ENCODE data around the gene MRPL43.

MRPL43 gene

GRCh38 chr10:100970914-100971811 lies 16.1 kb downstream of the MRPL43 start:
- TF ChIP-seq SIN3A (IDR thresholded peaks at IDR 0.05; ENCODE audit: borderline replicate concordance, insufficient read depth, low read length) (no peak), REST (IDR thresholded peaks at IDR 0.05; ENCODE audit: insufficient read depth in 1 of 2, low read depth in 2 of 2, low read length in 2 of 2) (no peak), FOXP2 (optimal IDR thresholded peaks at IDR 0.05; ENCODE audit: borderline replicate concordance, extremely low read depth, extremely low read length, insufficient read depth) (no peak), POLR2AphosphoS5 (IDR thresholded peaks at IDR 0.05; ENCODE audit: low read depth, low read length) (no peak), TAF1 (IDR thresholded peaks at IDR 0.05; ENCODE audit: borderline replicate concordance, insufficient read depth, low read length) (no peak)

DNA sequence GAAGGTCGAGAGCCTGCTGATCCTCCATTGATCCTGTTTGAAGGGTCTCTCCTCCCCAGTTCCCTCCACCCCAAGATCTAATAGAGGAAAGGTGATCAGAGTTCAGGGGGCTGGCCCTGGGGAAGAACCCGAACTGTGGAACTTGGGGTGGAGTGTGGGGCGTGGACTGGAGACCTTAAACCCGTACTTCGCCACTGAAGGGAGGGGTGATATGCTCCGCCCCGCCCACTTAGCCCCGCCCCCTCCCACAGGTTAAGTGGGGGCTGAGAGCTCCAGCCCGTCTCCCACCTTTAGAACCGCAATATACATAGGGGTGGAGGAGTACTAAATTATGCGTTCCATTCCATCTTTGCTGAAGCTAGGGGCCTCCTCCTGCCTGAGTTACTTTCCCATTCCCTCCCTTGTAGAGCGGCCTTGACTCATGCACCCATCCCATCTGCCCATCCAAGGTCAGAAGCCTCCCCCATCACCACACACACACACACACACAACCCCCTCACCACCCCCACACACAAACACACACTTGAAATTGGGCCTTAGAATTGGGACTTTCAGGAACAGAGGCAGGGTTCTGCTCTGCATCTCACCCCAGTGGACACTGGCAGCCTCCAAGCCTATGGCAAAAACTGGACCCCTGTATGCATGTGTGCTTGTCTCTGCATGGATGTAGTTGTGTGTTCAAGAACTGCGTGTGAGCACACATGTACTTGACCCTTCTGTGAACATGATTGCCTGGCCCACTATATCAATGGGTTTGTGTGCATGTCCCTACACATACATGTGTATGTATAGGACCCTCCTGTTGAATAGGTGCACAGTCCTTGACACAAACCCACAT lies 17.0 kb downstream of the MRPL43 start:
- TF ChIP-seq TAF1 (IDR thresholded peaks at IDR 0.05; ENCODE audit: borderline replicate concordance, insufficient read depth, low read length) = no peak
- no peak for TF ChIP-seq REST (IDR thresholded peaks at IDR 0.05; ENCODE audit: insufficient read depth in 1 of 2, low read depth in 2 of 2, low read length in 2 of 2)
- TF ChIP-seq SIN3A (IDR thresholded peaks at IDR 0.05; ENCODE audit: borderline replicate concordance, insufficient read depth, low read length) = no peak
- no peak for TF ChIP-seq FOXP2 (optimal IDR thresholded peaks at IDR 0.05; ENCODE audit: borderline replicate concordance, extremely low read depth, extremely low read length, insufficient read depth)
- TF ChIP-seq POLR2AphosphoS5 (IDR thresholded peaks at IDR 0.05; ENCODE audit: low read depth, low read length) = no peak

- TF ChIP-seq SIN3A (IDR thresholded peaks at IDR 0.05; ENCODE audit: borderline replicate concordance, insufficient read depth, low read length) = no peak
- no peak for TF ChIP-seq FOXP2 (optimal IDR thresholded peaks at IDR 0.05; ENCODE audit: borderline replicate concordance, extremely low read depth, extremely low read length, insufficient read depth)
- no peak for TF ChIP-seq POLR2AphosphoS5 (IDR thresholded peaks at IDR 0.05; ENCODE audit: low read depth, low read length)
- TF ChIP-seq TAF1 (IDR thresholded peaks at IDR 0.05; ENCODE audit: borderline replicate concordance, insufficient read depth, low read length) = no peak
- no peak for TF ChIP-seq REST (IDR thresholded peaks at IDR 0.05; ENCODE audit: insufficient read depth in 1 of 2, low read depth in 2 of 2, low read length in 2 of 2)
These were observed 17.9 kb downstream of the MRPL43 start, which contains the start of gene SEMA4G for GRCh38 chr10:100969187-100970075. SEMA4G (plus strand) TSS chr10:100969504; CDS start chr10:100972913, 3,409 bp downstream.

GRCh38 chr10:100968863-100969186 lies 18.5 kb downstream of the MRPL43 start:
- no peak for TF ChIP-seq SIN3A (IDR thresholded peaks at IDR 0.05; ENCODE audit: borderline replicate concordance, insufficient read depth, low read length)
- no peak for TF ChIP-seq TAF1 (IDR thresholded peaks at IDR 0.05; ENCODE audit: borderline replicate concordance, insufficient read depth, low read length)
- TF ChIP-seq POLR2AphosphoS5 (IDR thresholded peaks at IDR 0.05; ENCODE audit: low read depth, low read length) = no peak
- TF ChIP-seq FOXP2 (optimal IDR thresholded peaks at IDR 0.05; ENCODE audit: borderline replicate concordance, extremely low read depth, extremely low read length, insufficient read depth) = no peak
